ENCODE measurements around the gene WNT3A. TPM values are rescaled to one million over a fixed set of nuclear protein-coding genes. Genes with fewer than 3 reads are reported as not detected.
"Not testable (repeated sequence)": the region's sequence is repeated elsewhere in the genome, so short reads cannot be mapped to it uniquely, and the experiment has no call there.

The WNT3A gene, protein sequence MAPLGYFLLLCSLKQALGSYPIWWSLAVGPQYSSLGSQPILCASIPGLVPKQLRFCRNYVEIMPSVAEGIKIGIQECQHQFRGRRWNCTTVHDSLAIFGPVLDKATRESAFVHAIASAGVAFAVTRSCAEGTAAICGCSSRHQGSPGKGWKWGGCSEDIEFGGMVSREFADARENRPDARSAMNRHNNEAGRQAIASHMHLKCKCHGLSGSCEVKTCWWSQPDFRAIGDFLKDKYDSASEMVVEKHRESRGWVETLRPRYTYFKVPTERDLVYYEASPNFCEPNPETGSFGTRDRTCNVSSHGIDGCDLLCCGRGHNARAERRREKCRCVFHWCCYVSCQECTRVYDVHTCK
- 1 to 10 TPM in 1 of 2 donors, under 1 TPM in 1; 0.69 to 1.3 TPM for polyA plus RNA-seq

GRCh38 chr1:228006786-228007048 lies at the start of gene WNT3A:
Gene WNT3A, plus strand, starts transcription at chr1:228006998. Its CDS starts 131 bp downstream, at chr1:228007129.
- Histone ChIP-seq H3K4me1 (ENCODE audit: control insufficient read depth in 2 of 2, insufficient read depth in 2 of 2, low read length in 1 of 2) (peaks cover 8 to 11% of the 10 kb centered on the region in 2 donors), H3K27me3 (ENCODE audit: control insufficient read depth in 1 of 2, insufficient read depth in 2 of 2, low read length in 2 of 2) (peaks cover 0 to 13% of the 10 kb centered on the region in 2 donors)
- 0 to 1% methylated on average over 10 to 48 of the region's 48 CpGs for WGBS, 2 donors

GRCh38 chr1:227958617-227959324 lies 48.0 kb upstream of the WNT3A start:
- no peaks in the 10 kb centered on the region for H3K4me1 ChIP-seq (ENCODE audit: control insufficient read depth in 2 of 2, insufficient read depth in 2 of 2, low read length in 1 of 2)
- no peak overlapping the region for H3K27ac ChIP-seq (ENCODE audit: low read depth in 2 of 2, low read length in 1 of 2)
- no peak overlapping the region for H3K4me3 ChIP-seq (ENCODE audit: low read depth in 1 of 2, low read length in 2 of 2)
- H3K9me3 ChIP-seq (ENCODE audit: control insufficient read depth in 2 of 2, insufficient read depth in 1 of 2, low read depth in 1 of 2, low read length in 1 of 2), result no peaks in the 10 kb centered on the region
- H3K36me3 ChIP-seq (ENCODE audit: control insufficient read depth in 2 of 2, insufficient read depth in 2 of 2, low read length in 1 of 2), result no peaks in the 10 kb centered on the region
- no peaks in the 10 kb centered on the region for H3K27me3 ChIP-seq (ENCODE audit: control insufficient read depth in 1 of 2, insufficient read depth in 2 of 2, low read length in 2 of 2)
- 58 to 67% methylated on average over 2 of the region's 2 CpGs for WGBS, 2 donors

More at GRCh38 chr1:228006786-228007048, at the start of gene WNT3A:
- peak within 1 kb of the TSS in 1 of 2 donors; percentile 25 for H3K27ac ChIP-seq (ENCODE audit: low read depth in 2 of 2, low read length in 1 of 2)
- H3K36me3 ChIP-seq (ENCODE audit: control insufficient read depth in 2 of 2, insufficient read depth in 2 of 2, low read length in 1 of 2), result no peaks in the 10 kb centered on the region
- H3K4me3 ChIP-seq (ENCODE audit: low read depth in 1 of 2, low read length in 2 of 2), result peak within 1 kb of the TSS; percentile 37 to 46
- H3K9me3 ChIP-seq (ENCODE audit: control insufficient read depth in 2 of 2, insufficient read depth in 1 of 2, low read depth in 1 of 2, low read length in 1 of 2), result no peaks in the 10 kb centered on the region

DNA sequence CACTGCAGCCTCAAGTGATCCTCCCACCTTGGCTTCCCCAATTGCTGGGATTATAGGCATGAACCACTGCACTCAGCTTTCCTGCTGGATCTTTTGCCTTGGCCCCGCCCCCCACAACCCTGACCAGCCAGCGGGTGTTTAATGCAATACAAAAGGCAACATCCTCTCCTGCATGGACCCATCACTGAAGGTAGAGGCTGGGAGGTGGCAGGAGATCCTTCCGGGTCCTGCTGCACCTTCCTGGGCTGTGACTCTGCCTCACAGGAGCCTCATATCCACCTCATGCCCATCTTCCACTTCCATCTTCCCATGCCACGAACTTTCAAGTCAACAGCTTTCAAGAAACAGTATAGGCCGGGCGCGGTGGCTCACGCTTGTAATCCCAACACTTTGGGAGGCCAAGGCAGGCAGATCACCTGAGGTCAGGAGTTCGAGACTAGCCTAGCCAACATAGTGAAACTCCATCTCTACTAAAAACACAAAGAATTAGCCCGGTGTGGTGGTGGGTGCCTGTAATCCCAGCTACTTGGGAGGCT lies 47.4 kb upstream of the WNT3A start:
- Histone ChIP-seq H3K27me3 (ENCODE audit: control insufficient read depth in 1 of 2, insufficient read depth in 2 of 2, low read length in 2 of 2) (no peaks in the 10 kb centered on the region), H3K36me3 (ENCODE audit: control insufficient read depth in 2 of 2, insufficient read depth in 2 of 2, low read length in 1 of 2) (no peaks in the 10 kb centered on the region), H3K4me1 (ENCODE audit: control insufficient read depth in 2 of 2, insufficient read depth in 2 of 2, low read length in 1 of 2) (no peaks in the 10 kb centered on the region), H3K4me3 (ENCODE audit: low read depth in 1 of 2, low read length in 2 of 2) (no peak overlapping the region), H3K9me3 (ENCODE audit: control insufficient read depth in 2 of 2, insufficient read depth in 1 of 2, low read depth in 1 of 2, low read length in 1 of 2) (no peaks in the 10 kb centered on the region), H3K27ac (ENCODE audit: low read depth in 2 of 2, low read length in 1 of 2) (no peak overlapping the region)
- 94% methylated on average over 10 of the region's 10 CpGs for WGBS, 2 donors

DNA sequence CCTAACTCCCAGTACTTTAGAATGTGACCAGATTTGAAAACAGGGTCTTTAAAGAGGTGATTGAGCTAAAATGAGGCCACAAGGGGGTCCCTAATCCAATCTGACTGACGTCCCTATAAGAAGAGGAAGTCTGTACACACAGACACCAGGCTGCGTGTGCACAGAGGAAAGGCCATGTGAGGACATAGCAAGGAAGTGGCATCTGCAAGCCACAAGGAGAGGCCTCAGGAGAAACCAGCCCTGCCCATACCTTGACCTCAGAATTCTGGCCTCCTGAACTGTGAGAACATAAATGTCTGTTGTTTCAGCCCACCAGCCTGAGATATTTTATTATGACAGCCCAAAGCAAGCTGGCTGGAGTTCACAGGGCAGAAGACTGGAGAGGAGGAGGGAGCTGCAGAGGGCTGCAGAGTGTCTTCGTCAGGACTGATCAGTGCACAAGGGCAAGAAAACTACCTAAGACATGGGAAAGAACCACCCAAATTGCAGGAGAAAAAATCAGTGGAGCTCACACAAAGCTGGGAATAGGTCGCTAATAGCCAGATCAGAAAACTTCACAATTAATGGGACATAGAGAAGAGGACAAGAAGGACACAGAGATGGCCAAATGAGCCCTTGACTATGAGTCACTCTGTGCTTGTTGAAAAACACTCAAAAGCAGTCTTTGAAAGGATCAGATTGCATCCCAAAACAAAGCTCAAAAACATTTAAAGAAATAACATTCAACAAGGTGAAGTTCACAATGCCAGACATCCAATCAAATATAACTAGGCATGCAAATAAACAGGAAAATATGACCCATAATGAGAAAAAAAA lies 44.9 kb upstream of the WNT3A start:
- Histone ChIP-seq H3K4me3 (ENCODE audit: low read depth in 1 of 2, low read length in 2 of 2) (no peak overlapping the region), H3K4me1 (ENCODE audit: control insufficient read depth in 2 of 2, insufficient read depth in 2 of 2, low read length in 1 of 2) (no peaks in the 10 kb centered on the region), H3K9me3 (ENCODE audit: control insufficient read depth in 2 of 2, insufficient read depth in 1 of 2, low read depth in 1 of 2, low read length in 1 of 2) (no peaks in the 10 kb centered on the region), H3K27me3 (ENCODE audit: control insufficient read depth in 1 of 2, insufficient read depth in 2 of 2, low read length in 2 of 2) (no peaks in the 10 kb centered on the region), H3K36me3 (ENCODE audit: control insufficient read depth in 2 of 2, insufficient read depth in 2 of 2, low read length in 1 of 2) (no peaks in the 10 kb centered on the region), H3K27ac (ENCODE audit: low read depth in 2 of 2, low read length in 1 of 2) (no peak overlapping the region)
- 65 to 67% methylated on average over 4 of the region's 4 CpGs for WGBS, 2 donors

- H3K27ac ChIP-seq (ENCODE audit: low read depth in 2 of 2, low read length in 1 of 2); H3K9me3 ChIP-seq (ENCODE audit: control insufficient read depth in 2 of 2, insufficient read depth in 1 of 2, low read depth in 1 of 2, low read length in 1 of 2); H3K4me3 ChIP-seq (ENCODE audit: low read depth in 1 of 2, low read length in 2 of 2); H3K4me1 ChIP-seq (ENCODE audit: control insufficient read depth in 2 of 2, insufficient read depth in 2 of 2, low read length in 1 of 2); H3K27me3 ChIP-seq (ENCODE audit: control insufficient read depth in 1 of 2, insufficient read depth in 2 of 2, low read length in 2 of 2); H3K36me3 ChIP-seq (ENCODE audit: control insufficient read depth in 2 of 2, insufficient read depth in 2 of 2, low read length in 1 of 2): not testable (repeated sequence)
- WGBS, 2 donors, result 91 to 100% methylated on average over 2 of the region's 2 CpGs
Measured at GRCh38 chr1:227966733-227967132, 40.1 kb upstream of the WNT3A start.

GRCh38 chr1:227967815-227968214 lies 39.0 kb upstream of the WNT3A start:
- not testable (repeated sequence) for H3K4me1 ChIP-seq (ENCODE audit: control insufficient read depth in 2 of 2, insufficient read depth in 2 of 2, low read length in 1 of 2); H3K27me3 ChIP-seq (ENCODE audit: control insufficient read depth in 1 of 2, insufficient read depth in 2 of 2, low read length in 2 of 2); H3K27ac ChIP-seq (ENCODE audit: low read depth in 2 of 2, low read length in 1 of 2); H3K9me3 ChIP-seq (ENCODE audit: control insufficient read depth in 2 of 2, insufficient read depth in 1 of 2, low read depth in 1 of 2, low read length in 1 of 2); H3K4me3 ChIP-seq (ENCODE audit: low read depth in 1 of 2, low read length in 2 of 2); H3K36me3 ChIP-seq (ENCODE audit: control insufficient read depth in 2 of 2, insufficient read depth in 2 of 2, low read length in 1 of 2)
- WGBS, 2 donors, result 82 to 84% methylated on average over 5 of the region's 5 CpGs

DNA sequence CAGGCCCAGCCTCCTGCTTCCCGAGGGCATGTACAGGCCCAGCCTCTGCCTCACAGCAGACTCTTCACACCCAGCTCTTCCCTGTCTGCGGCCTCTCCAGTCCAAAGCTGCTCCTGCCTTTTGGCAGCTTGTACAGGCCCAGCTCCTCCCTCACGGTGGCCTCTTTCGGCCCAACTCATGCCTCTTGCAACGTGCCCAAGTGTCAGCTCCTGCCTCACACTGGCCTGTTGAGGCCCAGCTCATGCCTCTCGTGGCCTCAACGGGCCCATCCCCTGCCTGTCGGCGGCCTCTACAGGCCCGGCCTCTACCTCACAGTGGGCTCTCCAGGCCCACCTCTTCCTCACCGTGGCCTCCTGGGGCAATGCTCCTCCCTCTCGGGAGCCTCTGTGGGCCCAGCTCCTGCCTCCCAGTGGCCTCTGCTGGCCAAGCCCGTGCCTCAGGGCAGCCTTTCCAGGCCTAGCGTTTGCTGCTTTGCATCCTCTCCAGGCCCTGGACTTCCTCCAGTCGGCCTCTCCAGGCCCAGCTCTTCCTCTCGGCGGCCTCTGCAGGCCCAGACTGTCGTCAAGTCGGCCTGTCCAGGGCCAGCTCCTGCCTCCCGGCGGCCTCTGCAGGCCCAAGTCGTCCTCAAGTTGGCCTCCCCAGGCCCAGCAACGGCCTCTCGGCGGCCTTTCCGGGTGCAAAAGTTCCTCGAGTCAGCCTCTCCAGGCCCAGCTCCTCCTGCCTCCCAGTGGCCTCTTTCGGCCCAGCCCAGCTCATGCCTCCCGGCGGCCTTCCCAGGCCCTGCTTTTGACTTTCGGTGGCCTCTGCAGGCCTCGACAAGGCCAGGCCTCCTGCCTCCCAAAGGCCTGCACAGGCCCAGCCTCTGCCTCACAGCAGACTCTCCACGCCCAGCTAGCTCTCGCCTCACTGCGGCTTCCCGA lies 36.5 kb upstream of the WNT3A start:
- H3K36me3 ChIP-seq (ENCODE audit: control insufficient read depth in 2 of 2, insufficient read depth in 2 of 2, low read length in 1 of 2); H3K27ac ChIP-seq (ENCODE audit: low read depth in 2 of 2, low read length in 1 of 2); H3K4me1 ChIP-seq (ENCODE audit: control insufficient read depth in 2 of 2, insufficient read depth in 2 of 2, low read length in 1 of 2); H3K4me3 ChIP-seq (ENCODE audit: low read depth in 1 of 2, low read length in 2 of 2); H3K27me3 ChIP-seq (ENCODE audit: control insufficient read depth in 1 of 2, insufficient read depth in 2 of 2, low read length in 2 of 2); H3K9me3 ChIP-seq (ENCODE audit: control insufficient read depth in 2 of 2, insufficient read depth in 1 of 2, low read depth in 1 of 2, low read length in 1 of 2): not testable (repeated sequence)
- 85 to 86% methylated on average over 32 to 36 of the region's 36 CpGs for WGBS, 2 donors

- WGBS, 2 donors, result 95 to 97% methylated on average over 8 to 12 of the region's 17 CpGs
Measured at GRCh38 chr1:227971216-227971615, 35.6 kb upstream of the WNT3A start.

More at GRCh38 chr1:227971216-227971615, 35.6 kb upstream of the WNT3A start:
- not testable (repeated sequence) for H3K4me3 ChIP-seq (ENCODE audit: low read depth in 1 of 2, low read length in 2 of 2); H3K4me1 ChIP-seq (ENCODE audit: control insufficient read depth in 2 of 2, insufficient read depth in 2 of 2, low read length in 1 of 2); H3K36me3 ChIP-seq (ENCODE audit: control insufficient read depth in 2 of 2, insufficient read depth in 2 of 2, low read length in 1 of 2); H3K27ac ChIP-seq (ENCODE audit: low read depth in 2 of 2, low read length in 1 of 2); H3K9me3 ChIP-seq (ENCODE audit: control insufficient read depth in 2 of 2, insufficient read depth in 1 of 2, low read depth in 1 of 2, low read length in 1 of 2); H3K27me3 ChIP-seq (ENCODE audit: control insufficient read depth in 1 of 2, insufficient read depth in 2 of 2, low read length in 2 of 2)

All from esophagus (tissue), 2 donors.